PFSK-1 (cell line): ENCODE results near the gene GATD1.

ENCODE experiments used
- POLR2AphosphoS5 ChIP-seq: IDR thresholded peaks from 2 replicates; pipeline ENCODE4 v1.6.1; 2012; ENCODE audit warnings: low read depth, mild to moderate bottlenecking, control low read depth, low read length, moderate library complexity
- REST ChIP-seq, 2 experiments: IDR thresholded peaks; 2 replicates each; pipeline versions ENCODE4 v1.6.1 to v1.8.0; 2011 to 2012; ENCODE audit warnings: low read depth in 2 of 2, low read length in 2 of 2, control low read depth in 1 of 2, inconsistent platforms in 1 of 2, mild to moderate bottlenecking in 1 of 2, moderate library complexity in 1 of 2; ENCODE audit not compliant: insufficient read depth in 1 of 2

- no peak for TF ChIP-seq REST (IDR thresholded peaks at IDR 0.05; ENCODE audit: insufficient read depth in 1 of 2, low read depth in 2 of 2, low read length in 2 of 2)
- no peak for TF ChIP-seq POLR2AphosphoS5
Observed at GRCh38 chr11:733072-733471, 44.2 kb downstream of the GATD1 start.
